A549 (cell line): ENCODE data around the gene DUS4L. TPM values are rescaled to one million over a fixed set of nuclear protein-coding genes. Genes with fewer than 3 reads are reported as not detected.

Experiments used
- ATAC-seq, 2 experiments: fragments of 200-7000 bp in 1 of 2; fragments of >200 bp in 1 of 2; cut with Nextera tagmentation in 1 of 2; cut with Tn5 transposase in 1 of 2; 3 replicates each; pipeline versions ENCODE4 v1.8.0 to v1.9.1; 2018 to 2020; ENCODE audit warnings: mild to moderate bottlenecking in 1 of 2, moderate library complexity in 1 of 2
- CTCF ChIA-PET: fragments of 300-600 bp; sonication (Branson Sonifier 250); formaldehyde crosslinking; extraction: SDS; loops from one replicate; lab custom pipeline; 2021; ENCODE audit warnings: antibody characterized with exemption, inconsistent platforms; lab: Yijun Ruan, JAX
- POLR2A ChIA-PET: fragments of 350-600 bp; formaldehyde crosslinking; extraction: SDS; loops from one replicate; lab custom pipeline; 2021; ENCODE audit warnings: antibody characterized with exemption, inconsistent platforms; lab: Yijun Ruan, JAX
- DNase-seq, 2 experiments: peaks; one replicate each; pipeline versions ENCODE4 v3.0.0 to v3.0.0-alpha.2; 2011 to 2016; ENCODE audit warnings: low read depth in 1 of 2, low spot score in 1 of 2
- FAIRE-seq: peaks from 2 replicates; lab custom pipeline; 2011; peaks lifted over from hg19 to GRCh38; lab: Jason Lieb, UNC
- H3K27ac ChIP-seq, 2 experiments: fragments of >200 bp; sonication (Bioruptor Twin); formaldehyde crosslinking; 3 replicates each; pipeline ENCODE4 v1.5.1; 2016 to 2017
- H3K4me1 ChIP-seq: fragments of >200 bp; sonication (Bioruptor Twin); formaldehyde crosslinking; 3 replicates; pipeline ENCODE4 v1.6.1; 2016
- H3K4me2 ChIP-seq: fragments of >200 bp; sonication (Bioruptor Twin); formaldehyde crosslinking; 3 replicates; pipeline ENCODE4 v1.6.1; 2016
- H3K4me3 ChIP-seq: fragments of >200 bp; sonication (Bioruptor Twin); formaldehyde crosslinking; 3 replicates; pipeline ENCODE4 v1.5.1; 2016
- H3K9me3 ChIP-seq: fragments of >200 bp; sonication (Bioruptor Twin); formaldehyde crosslinking; 3 replicates; pipeline ENCODE4 v1.6.1; 2016
- BHLHE40 ChIP-seq: IDR thresholded peaks from 2 replicates; pipeline ENCODE4 v1.6.1; 2012; ENCODE audit warnings: low read depth, low read length, inconsistent platforms
- CBX2 ChIP-seq: fragments of 200-600 bp; sonication (generic); IDR thresholded peaks from 2 replicates; pipeline ENCODE4 v1.6.1; 2016; ENCODE audit warnings: low read depth, mild to moderate bottlenecking, borderline replicate concordance
- EP300 ChIP-seq, 2 experiments: fragments of >200 bp; sonication (Bioruptor Twin); formaldehyde crosslinking; IDR thresholded peaks; 2 replicates in 1 of 2; 3 replicates in 1 of 2; pipeline ENCODE4 v1.6.1; 2016 to 2017
- FOSL2 ChIP-seq, 2 experiments: fragments of 450-650 bp in 1 of 2; fragments of >200 bp in 1 of 2; sonication (Bioruptor Twin) in 1 of 2; formaldehyde crosslinking; IDR thresholded peaks; 2 replicates each; pipeline versions ENCODE4 v1.5.0 to v1.6.1; 2016 to 2020; ENCODE audit warnings: mild to moderate bottlenecking in 1 of 2, moderate library complexity in 1 of 2
- HOXB5 ChIP-seq: fragments of 250-450 bp; sonication (Bioruptor Pico); IDR thresholded peaks from 2 replicates; pipeline ENCODE4 v1.5.0; 2020; ENCODE audit warnings: mild to moderate bottlenecking, moderate library complexity
- JUN ChIP-seq, 2 experiments: fragments of >200 bp; sonication (Bioruptor Twin); formaldehyde crosslinking; IDR thresholded peaks; 2 replicates in 1 of 2; 3 replicates in 1 of 2; pipeline ENCODE4 v1.6.1; 2016 to 2017
- JUNB ChIP-seq: fragments of >200 bp; sonication (Bioruptor Twin); formaldehyde crosslinking; IDR thresholded peaks from 2 replicates; pipeline ENCODE4 v1.6.1; 2016
- KDM1A ChIP-seq: fragments of 200-600 bp; sonication (generic); IDR thresholded peaks from 2 replicates; pipeline ENCODE4 v1.6.1; 2016; ENCODE audit warnings: low read depth, mild to moderate bottlenecking
- KDM5A ChIP-seq: fragments of 200-600 bp; sonication (generic); IDR thresholded peaks from 2 replicates; pipeline ENCODE4 v1.6.1; 2016; ENCODE audit warnings: antibody characterized with exemption, mild to moderate bottlenecking
- MAFK ChIP-seq: fragments of 450-650 bp; IDR thresholded peaks from 2 replicates; pipeline ENCODE4 v1.6.1; 2014; ENCODE audit not compliant: partially characterized antibody
- MAZ ChIP-seq: fragments of 150-350 bp; IDR thresholded peaks from 2 replicates; pipeline ENCODE4 v1.6.1; 2014; ENCODE audit warnings: antibody characterized with exemption, low read depth, low read length, borderline replicate concordance
- MYC ChIP-seq: IDR thresholded peaks from 2 replicates; pipeline ENCODE4 v1.6.1; 2012; ENCODE audit warnings: mild to moderate bottlenecking, inconsistent platforms, low read length, improper control_type of control experiment, borderline replicate concordance
- NPAS2 ChIP-seq: fragments of 250-450 bp; sonication (Bioruptor Pico); IDR thresholded peaks from 2 replicates; pipeline ENCODE4 v1.8.0; 2022; ENCODE audit warnings: mild to moderate bottlenecking, moderate library complexity, borderline replicate concordance
- NR3C1 ChIP-seq: fragments of >200 bp; sonication (Bioruptor Twin); formaldehyde crosslinking; IDR thresholded peaks from 3 replicates; pipeline ENCODE4 v1.6.1; 2017
- PBX3 ChIP-seq: IDR thresholded peaks from 2 replicates; pipeline ENCODE4 v1.6.1; 2012
- PHF8 ChIP-seq: fragments of 200-600 bp; sonication (generic); IDR thresholded peaks from 2 replicates; pipeline ENCODE4 v1.6.1; 2016; ENCODE audit warnings: low read depth, mild to moderate bottlenecking, antibody characterized with exemption, moderate library complexity, borderline replicate concordance
- RARB ChIP-seq: fragments of 250-450 bp; sonication (Bioruptor Pico); IDR thresholded peaks from 2 replicates; pipeline ENCODE4 v1.8.0; 2021; ENCODE audit warnings: mild to moderate bottlenecking, moderate library complexity
- RFX5 ChIP-seq: fragments of 450-650 bp; IDR thresholded peaks from 2 replicates; pipeline ENCODE4 v1.7.1; 2014; ENCODE audit warnings: antibody characterized with exemption, mild to moderate bottlenecking, moderate library complexity
- ZSCAN20 ChIP-seq: fragments of 250-450 bp; sonication (Bioruptor Pico); IDR thresholded peaks from 2 replicates; pipeline ENCODE4 v1.8.0; 2022; ENCODE audit warnings: mild to moderate bottlenecking, moderate library complexity
- WGBS: methylation state at CpG from one replicate; pipeline ENCODE4 v1.1.6; 2017; ENCODE audit errors: missing lambda C conversion rate; 5-methylcytosine and 5-hydroxymethylcytosine counted together
- polyA plus RNA-seq, 4 experiments: library from polyadenylated mRNA; depleted of rRNA in 3 of 4; stranded (reverse); fragments of >200 nt; fragmentation: RNase III in 1 of 4; extraction: RNeasy Plus Mini Kit Qiagen cat#74134 plus additional on column Dnase treatment in 1 of 4; gene quantifications; 2 replicates in 3 of 4; 3 replicates in 1 of 4; pipeline ENCODE4 v1.2.3, GENCODE V29; 2011 to 2017
- TF ChIP-seq, protein P1 (sequence below): fragments of 450-650 bp; IDR thresholded peaks from 2 replicates; pipeline ENCODE4 v1.6.1; 2014; ENCODE audit warnings: antibody characterized with exemption
- TF ChIP-seq, protein P2 (sequence below): fragments of 250-450 bp; sonication (Bioruptor Pico); IDR thresholded peaks from 2 replicates; pipeline ENCODE4 v1.5.0; 2020; ENCODE audit warnings: low read depth, mild to moderate bottlenecking, moderate library complexity

DUS4L gene
- polyA plus RNA-seq, 2 of the 4 experiments (the other 2 are of a cell fraction): 10.1 to 17.4 TPM

DNA sequence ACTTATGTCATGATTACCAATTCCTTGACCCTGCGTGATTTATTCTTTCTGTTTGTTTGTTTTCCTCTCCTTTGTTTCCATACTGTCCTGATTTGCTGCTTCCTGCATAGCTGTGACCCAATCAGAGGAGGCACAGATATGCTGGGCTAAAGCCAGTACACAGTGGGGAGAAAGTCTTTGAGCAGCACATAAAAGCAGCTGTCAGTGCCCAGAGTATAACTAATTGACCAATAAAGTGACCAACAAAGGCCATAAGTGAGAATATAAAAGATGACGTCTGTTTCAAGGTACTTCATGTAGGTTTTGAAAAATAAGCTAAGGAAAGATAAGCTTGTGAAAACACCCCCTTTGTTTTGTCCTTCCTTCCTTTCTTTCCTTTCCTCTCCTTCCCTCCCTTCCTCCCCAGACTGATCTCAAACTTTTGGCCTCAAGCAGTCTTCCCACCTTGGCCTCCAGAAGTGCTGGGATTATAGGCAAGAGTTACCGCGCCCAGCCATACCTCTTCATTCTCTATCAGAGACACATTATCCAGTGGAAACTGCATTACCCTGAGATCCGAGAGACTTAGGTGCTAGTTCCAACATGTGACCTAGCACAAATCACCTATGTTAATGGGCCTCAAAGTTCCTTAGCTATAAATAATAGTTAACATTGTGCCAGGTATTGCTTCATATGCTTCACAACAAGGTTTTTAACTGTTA lies 33.3 kb downstream of the DUS4L start (continued):
- TF ChIP-seq JUNB: no peak

DNA sequence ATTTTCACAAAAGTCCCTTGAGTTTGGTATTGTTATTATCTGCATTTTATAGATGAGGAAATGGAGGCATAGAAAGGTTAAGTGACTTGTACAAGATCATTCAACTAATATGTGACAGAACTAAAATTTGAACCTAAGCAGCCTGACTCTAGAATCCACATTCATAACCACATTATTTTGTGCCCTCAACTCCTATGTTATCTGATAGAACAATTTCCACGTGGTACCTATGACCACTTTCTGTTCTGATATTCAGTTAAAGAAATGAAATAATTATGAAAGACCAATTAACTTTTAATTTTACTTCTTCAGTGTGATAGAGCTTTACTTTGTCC lies 33.8 kb downstream of the DUS4L start:
- Histone ChIP-seq H3K9me3 (no peaks in the 10 kb centered on the region), H3K27ac (no peak overlapping the region), H3K4me3 (no peak overlapping the region), H3K4me1 (peaks cover 12% of the 10 kb centered on the region; the same call in 2 of the 3 replicates), H3K4me2 (no peak overlapping the region)
- ChIA-PET POLR2A (no interaction called here), CTCF (interaction anchor here (1.1 kb wide), 1 partner anchor 11 kb away, joined by 3 read pairs; no protein-coding TSS in a partner anchor)
- ATAC-seq (no peak), FAIRE-seq (peak; percentile 7), DNase-seq (no peak)
- TF ChIP-seq NPAS2 (CRISPR knock-in tag) (no peak), MYC (no peak), MAZ (no peak), RFX5 (no peak)
- 84% methylated on average over 1 of the region's 1 CpG for WGBS

GRCh38 chr7:107597953-107598352 lies 34.2 kb downstream of the DUS4L start:
- TF ChIP-seq PBX3: no peak
- TF ChIP-seq, protein P1, sequence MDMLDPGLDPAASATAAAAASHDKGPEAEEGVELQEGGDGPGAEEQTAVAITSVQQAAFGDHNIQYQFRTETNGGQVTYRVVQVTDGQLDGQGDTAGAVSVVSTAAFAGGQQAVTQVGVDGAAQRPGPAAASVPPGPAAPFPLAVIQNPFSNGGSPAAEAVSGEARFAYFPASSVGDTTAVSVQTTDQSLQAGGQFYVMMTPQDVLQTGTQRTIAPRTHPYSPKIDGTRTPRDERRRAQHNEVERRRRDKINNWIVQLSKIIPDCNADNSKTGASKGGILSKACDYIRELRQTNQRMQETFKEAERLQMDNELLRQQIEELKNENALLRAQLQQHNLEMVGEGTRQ: no peak
- TF ChIP-seq BHLHE40: no peak
- TF ChIP-seq HOXB5 (CRISPR knock-in tag): no peak
- TF ChIP-seq MAFK: peak; percentile 42
- no peak for TF ChIP-seq RARB (CRISPR knock-in tag)
- POLR2A ChIA-PET: no interaction called here

GRCh38 chr7:107599262-107599661 lies 35.5 kb downstream of the DUS4L start:
- POLR2A ChIA-PET: no interaction called here
- H3K4me3 ChIP-seq: no peak overlapping the region
- DNase-seq: no peak
- CTCF ChIA-PET: interaction anchor here (1.5 kb wide), 1 partner anchor 136 kb away, joined by 4 read pairs; no protein-coding TSS in a partner anchor
- H3K27ac ChIP-seq: no peak overlapping the region
- H3K4me2 ChIP-seq: no peak overlapping the region
- H3K4me1 ChIP-seq: peaks cover 12% of the 10 kb centered on the region; the same call in 2 of the 3 replicates
- no peak for FAIRE-seq
- WGBS: 100% methylated on average over 1 of the region's 1 CpG
- no peaks in the 10 kb centered on the region for H3K9me3 ChIP-seq
- ATAC-seq: no peak
- TF ChIP-seq PHF8 (no peak), KDM5A (no peak), EP300 (IDR thresholded peaks at IDR 0.05) (no peak), ZSCAN20 (no peak), JUN (IDR thresholded peaks at IDR 0.05) (no peak), KDM1A (no peak), CBX2 (no peak), FOSL2 (IDR thresholded peaks at IDR 0.05) (no peak), FOSL2 (CRISPR knock-in tag; IDR thresholded peaks at IDR 0.05) (no peak), NR3C1 (no peak)
- TF ChIP-seq, protein P2, sequence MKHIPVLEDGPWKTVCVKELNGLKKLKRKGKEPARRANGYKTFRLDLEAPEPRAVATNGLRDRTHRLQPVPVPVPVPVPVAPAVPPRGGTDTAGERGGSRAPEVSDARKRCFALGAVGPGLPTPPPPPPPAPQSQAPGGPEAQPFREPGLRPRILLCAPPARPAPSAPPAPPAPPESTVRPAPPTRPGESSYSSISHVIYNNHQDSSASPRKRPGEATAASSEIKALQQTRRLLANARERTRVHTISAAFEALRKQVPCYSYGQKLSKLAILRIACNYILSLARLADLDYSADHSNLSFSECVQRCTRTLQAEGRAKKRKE: no peak

More at GRCh38 chr7:107597953-107598352, 34.2 kb downstream of the DUS4L start:
- Histone ChIP-seq H3K4me1 (peaks cover 12% of the 10 kb centered on the region; the same call in 2 of the 3 replicates), H3K9me3 (no peaks in the 10 kb centered on the region), H3K27ac (no peak overlapping the region), H3K4me3 (no peak overlapping the region), H3K4me2 (no peak overlapping the region)
- WGBS: 93% methylated on average over 4 of the region's 4 CpGs
- CTCF ChIA-PET: interaction anchor here (1.1 kb wide), 1 partner anchor 11 kb away, joined by 3 read pairs; no protein-coding TSS in a partner anchor
- DNase-seq (no peak), ATAC-seq (no peak), FAIRE-seq (no peak)
